H9 (cell line): ENCODE data around the gene RNF225. TPM values are rescaled to one million over a fixed set of nuclear protein-coding genes. Genes with fewer than 3 reads are reported as not detected.
A peak's percentile ranks its signal among the peaks of the same experiment; 100 is the strongest.
"Not testable (repeated sequence)": the region's sequence is repeated elsewhere in the genome, so short reads cannot be mapped to it uniquely, and the experiment has no call there.

Source experiments
- DNase-seq: peaks from one replicate; pipeline ENCODE4 v3.0.0-alpha.2; 2017
- H2AFZ ChIP-seq: one replicate; pipeline ENCODE4 v1.6.1; 2013; ENCODE audit warnings: mild to moderate bottlenecking, low read length, control low read depth, moderate library complexity
- H2AK5ac ChIP-seq: 2 replicates; pipeline ENCODE4 v1.6.1; 2013; ENCODE audit warnings: low read length, control low read depth, mixed read lengths; ENCODE audit not compliant: insufficient read length
- H2BK120ac ChIP-seq: one replicate; pipeline ENCODE4 v1.6.1; 2013; ENCODE audit warnings: low read depth, mild to moderate bottlenecking, low read length, control low read depth, inconsistent platforms; ENCODE audit not compliant: poor library complexity, severe bottlenecking
- H2BK12ac ChIP-seq: 2 replicates; pipeline ENCODE4 v1.6.1; 2013; ENCODE audit warnings: low read length, control low read depth, mixed read lengths, low read depth; ENCODE audit not compliant: insufficient read length
- H2BK15ac ChIP-seq: 2 replicates; pipeline ENCODE4 v1.6.1; 2013; ENCODE audit warnings: low read depth, low read length, control low read depth
- H2BK20ac ChIP-seq: one replicate; pipeline ENCODE4 v1.6.1; 2013; ENCODE audit warnings: low read depth, mild to moderate bottlenecking, low read length, control low read depth, inconsistent platforms; ENCODE audit not compliant: poor library complexity, severe bottlenecking
- H2BK5ac ChIP-seq: 2 replicates; pipeline ENCODE4 v1.6.1; 2013; ENCODE audit warnings: low read length, control low read depth, mixed read lengths; ENCODE audit not compliant: insufficient read length
- H3K14ac ChIP-seq: 2 replicates; pipeline ENCODE4 v1.6.1; 2013; ENCODE audit warnings: low read length, control low read depth; ENCODE audit not compliant: insufficient read depth
- H3K18ac ChIP-seq: 2 replicates; pipeline ENCODE4 v1.6.1; 2013; ENCODE audit warnings: low read depth, mild to moderate bottlenecking, mixed read lengths, low read length, control low read depth; ENCODE audit not compliant: insufficient read length
- H3K23ac ChIP-seq: 2 replicates; pipeline ENCODE4 v1.6.1; 2013; ENCODE audit warnings: low read length, control low read depth, mixed read lengths, low read depth; ENCODE audit not compliant: insufficient read length
- H3K23me2 ChIP-seq: 2 replicates; pipeline ENCODE4 v1.6.1; 2013; ENCODE audit warnings: low read depth, mild to moderate bottlenecking, mixed read lengths, low read length, control low read depth; ENCODE audit not compliant: insufficient read length, poor library complexity, severe bottlenecking
- H3K27ac ChIP-seq: 2 replicates; pipeline ENCODE4 v1.5.1; 2013; ENCODE audit warnings: low read length, control low read depth, mixed read lengths, low read depth; ENCODE audit not compliant: insufficient read length
- H3K27me3 ChIP-seq: 2 replicates; pipeline ENCODE4 v1.6.1; 2013; ENCODE audit warnings: low read length, control low read depth, inconsistent platforms; ENCODE audit not compliant: insufficient read depth
- H3K4ac ChIP-seq: 2 replicates; pipeline ENCODE4 v1.6.1; 2013; ENCODE audit warnings: low read depth, mild to moderate bottlenecking, control low read depth, inconsistent platforms, low read length, moderate library complexity
- H3K4me1 ChIP-seq: 2 replicates; pipeline ENCODE4 v1.6.1; 2013; ENCODE audit warnings: low read length, control low read depth, inconsistent platforms; ENCODE audit not compliant: insufficient read depth
- H3K4me2 ChIP-seq: 2 replicates; pipeline ENCODE4 v1.6.1; 2013; ENCODE audit warnings: low read length, control low read depth, mixed read lengths; ENCODE audit not compliant: insufficient read length, insufficient read depth
- H3K56ac ChIP-seq: 2 replicates; pipeline ENCODE4 v1.6.1; 2013; ENCODE audit warnings: low read depth, mild to moderate bottlenecking, mixed read lengths, low read length, control low read depth; ENCODE audit not compliant: insufficient read length
- H3K79me1 ChIP-seq: 2 replicates; pipeline ENCODE4 v1.6.1; 2013; ENCODE audit warnings: low read depth, mild to moderate bottlenecking, moderate library complexity, low read length, control low read depth, inconsistent platforms; ENCODE audit not compliant: insufficient read depth, poor library complexity, severe bottlenecking
- H3K79me2 ChIP-seq: 2 replicates; pipeline ENCODE4 v1.6.1; 2013; ENCODE audit warnings: low read length, control low read depth, inconsistent platforms; ENCODE audit not compliant: insufficient read depth
- H3K9ac ChIP-seq: 2 replicates; pipeline ENCODE4 v1.6.1; 2013; ENCODE audit warnings: low read length, control low read depth, mixed read lengths; ENCODE audit not compliant: insufficient read length; ENCODE audit errors: extremely low read depth
- H3K9me3 ChIP-seq: one replicate; pipeline ENCODE4 v1.6.1; 2013; ENCODE audit warnings: low read depth, low read length, inconsistent platforms; ENCODE audit not compliant: control insufficient read depth
- H3T11ph ChIP-seq: one replicate; pipeline ENCODE4 v1.6.1; 2013; ENCODE audit warnings: mild to moderate bottlenecking, low read length, control low read depth, inconsistent platforms
- H4K20me1 ChIP-seq: one replicate; pipeline ENCODE4 v1.6.1; 2013; ENCODE audit not compliant: control insufficient read depth, insufficient read length, insufficient read depth
- H4K5ac ChIP-seq: 2 replicates; pipeline ENCODE4 v1.6.1; 2013; ENCODE audit warnings: low read depth, mild to moderate bottlenecking, mixed read lengths, low read length, control low read depth; ENCODE audit not compliant: insufficient read length
- H4K8ac ChIP-seq: replicated peaks from 2 replicates; pipeline ENCODE4 v1.6.1; 2013; ENCODE audit warnings: low read length, control low read depth, mixed read lengths, low read depth; ENCODE audit not compliant: insufficient read length
- H4K91ac ChIP-seq: 2 replicates; pipeline ENCODE4 v1.6.1; 2013; ENCODE audit warnings: low read depth, mild to moderate bottlenecking, moderate library complexity, mixed read lengths, low read length, control low read depth; ENCODE audit not compliant: insufficient read length
- H3K27ac Mint-ChIP-seq, 3 experiments: 2 replicates in 2 of 3; 3 replicates in 1 of 3; pipeline ENCODE4 v1.8.0; 2020 to 2021; ENCODE audit warnings: mixed read lengths in 3 of 3, mild to moderate bottlenecking in 1 of 3, moderate library complexity in 1 of 3
- H3K27me3 Mint-ChIP-seq: 2 replicates; pipeline ENCODE4 v1.8.0; 2021; ENCODE audit warnings: low read depth, mild to moderate bottlenecking, moderate library complexity, mixed read lengths
- H3K36me3 Mint-ChIP-seq, 3 experiments: 2 replicates in 2 of 3; 3 replicates in 1 of 3; pipeline ENCODE4 v1.8.0; 2020 to 2021; ENCODE audit warnings: low read depth in 3 of 3, mixed read lengths in 3 of 3; ENCODE audit not compliant: insufficient read depth in 1 of 3
- H3K4me1 Mint-ChIP-seq, 2 experiments: 2 replicates each; pipeline ENCODE4 v1.8.0; 2020; ENCODE audit warnings: mixed read lengths in 2 of 2
- H3K4me3 Mint-ChIP-seq, 2 experiments: 2 replicates in 1 of 2; 3 replicates in 1 of 2; pipeline ENCODE4 v1.8.0; 2020 to 2021; ENCODE audit warnings: mild to moderate bottlenecking in 2 of 2, mixed read lengths in 2 of 2, moderate library complexity in 1 of 2
- H3K9me3 Mint-ChIP-seq, 2 experiments: 2 replicates in 1 of 2; 3 replicates in 1 of 2; pipeline ENCODE4 v1.8.0; 2020; ENCODE audit warnings: mild to moderate bottlenecking in 2 of 2, mixed read lengths in 2 of 2, moderate library complexity in 1 of 2
- WGBS: extraction: QIAGEN DNeasy Blood & Tissue Kit; methylation state at CpG from one replicate; pipeline ENCODE4 v1.1.7; 2013; ENCODE audit warnings: missing lambda C conversion rate, low lambda C conversion rate, mixed read lengths; ENCODE audit not compliant: insufficient read length; ENCODE audit errors: extremely low coverage; 5-methylcytosine and 5-hydroxymethylcytosine counted together
- total RNA-seq: library from RNA; stranded (reverse); gene quantifications from 2 replicates; pipeline ENCODE4 v1.2.1, GENCODE V29; 2021
- TF ChIP-seq, protein P1 (sequence below): fragments of 200-600 bp; sonication (generic); conservative IDR thresholded peaks from 3 replicates; pipeline ENCODE4 v1.8.0; 2021; ENCODE audit warnings: antibody characterized with exemption, mild to moderate bottlenecking

RNF225 gene
- total RNA-seq, 1 experiment from 2014 or later = 2.1 TPM

DNA sequence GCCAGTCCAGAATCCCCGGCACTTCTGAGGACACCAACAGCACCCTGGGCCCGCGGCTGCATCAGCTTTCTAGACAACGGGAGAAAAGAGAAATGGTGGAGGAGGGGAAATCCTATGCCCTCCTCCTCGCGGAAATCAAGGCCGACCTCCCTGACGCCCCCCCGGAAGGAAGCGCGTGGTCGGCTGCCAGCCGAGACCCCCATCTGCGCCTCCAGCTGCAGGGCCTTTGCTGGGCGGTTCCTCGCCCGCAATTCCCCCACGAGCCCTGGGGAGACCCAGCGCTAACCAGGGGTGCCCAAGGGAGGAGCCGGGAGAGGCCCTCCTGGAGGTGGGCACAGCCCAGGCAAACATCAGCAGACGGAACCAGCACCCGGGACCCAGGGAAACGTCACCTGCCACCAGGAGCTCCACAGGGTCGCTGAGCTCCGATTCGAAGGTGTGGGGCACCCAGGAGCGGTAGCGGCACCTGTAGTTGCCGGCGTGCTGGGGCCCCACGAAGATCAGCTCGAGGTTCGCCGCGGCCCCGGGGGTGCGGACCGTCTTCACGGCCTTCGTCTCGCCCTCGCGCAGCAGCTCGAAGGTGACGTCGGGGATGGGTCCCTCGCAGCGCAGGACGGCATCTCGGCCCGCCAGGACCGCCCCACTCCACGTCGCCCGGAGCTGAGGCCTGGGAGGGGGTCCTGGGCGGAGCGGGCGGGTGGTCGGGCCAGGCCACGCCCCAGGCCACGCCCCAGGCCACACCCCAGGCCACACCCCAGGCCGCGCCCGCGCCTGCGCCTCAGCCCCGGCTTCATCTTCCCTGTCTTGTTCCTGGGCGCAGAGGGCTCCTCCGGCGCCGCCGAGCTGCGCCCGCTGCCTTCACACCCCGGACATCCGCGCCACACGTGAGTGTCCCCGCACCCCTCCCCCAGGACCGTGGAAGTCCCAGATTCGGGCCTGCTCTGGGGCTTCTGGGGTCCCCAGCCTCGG, 48.2 kb upstream of the RNF225 start:
- Histone ChIP-seq H2BK20ac (no peak overlapping the region), H3K27me3 (no peaks in the 10 kb centered on the region), H2BK120ac (no peak overlapping the region), H3K23me2 (peaks cover 6% of the 10 kb centered on the region), H3K9me3 (no peaks in the 10 kb centered on the region), H3K79me1 (no peaks in the 10 kb centered on the region), H2BK15ac (no peak overlapping the region), H2AFZ (no peak overlapping the region), H3K23ac (no peak overlapping the region), H2BK12ac (no peak overlapping the region), H3T11ph (no peak overlapping the region), H4K5ac (no peak overlapping the region), H3K4ac (no peak overlapping the region), H3K4me2 (peak overlapping the region; percentile 54), H3K79me2 (no peaks in the 10 kb centered on the region), H3K56ac (no peak overlapping the region), H3K9ac (peak overlapping the region; percentile 46), H3K4me1 (no peaks in the 10 kb centered on the region), H3K14ac (no peak overlapping the region), H4K8ac (no peak overlapping the region), H2BK5ac (no peak overlapping the region), H3K27ac (no peak overlapping the region), H3K18ac (no peak overlapping the region), H2AK5ac (no peak overlapping the region), H4K20me1 (no peaks in the 10 kb centered on the region), H4K91ac (no peak overlapping the region)
- TF ChIP-seq, protein P1, sequence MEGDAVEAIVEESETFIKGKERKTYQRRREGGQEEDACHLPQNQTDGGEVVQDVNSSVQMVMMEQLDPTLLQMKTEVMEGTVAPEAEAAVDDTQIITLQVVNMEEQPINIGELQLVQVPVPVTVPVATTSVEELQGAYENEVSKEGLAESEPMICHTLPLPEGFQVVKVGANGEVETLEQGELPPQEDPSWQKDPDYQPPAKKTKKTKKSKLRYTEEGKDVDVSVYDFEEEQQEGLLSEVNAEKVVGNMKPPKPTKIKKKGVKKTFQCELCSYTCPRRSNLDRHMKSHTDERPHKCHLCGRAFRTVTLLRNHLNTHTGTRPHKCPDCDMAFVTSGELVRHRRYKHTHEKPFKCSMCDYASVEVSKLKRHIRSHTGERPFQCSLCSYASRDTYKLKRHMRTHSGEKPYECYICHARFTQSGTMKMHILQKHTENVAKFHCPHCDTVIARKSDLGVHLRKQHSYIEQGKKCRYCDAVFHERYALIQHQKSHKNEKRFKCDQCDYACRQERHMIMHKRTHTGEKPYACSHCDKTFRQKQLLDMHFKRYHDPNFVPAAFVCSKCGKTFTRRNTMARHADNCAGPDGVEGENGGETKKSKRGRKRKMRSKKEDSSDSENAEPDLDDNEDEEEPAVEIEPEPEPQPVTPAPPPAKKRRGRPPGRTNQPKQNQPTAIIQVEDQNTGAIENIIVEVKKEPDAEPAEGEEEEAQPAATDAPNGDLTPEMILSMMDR = no peak
- H3K9me3 Mint-ChIP-seq = no peaks in the 10 kb centered on the region
- H3K4me1 Mint-ChIP-seq = peaks cover 0 to 6% of the 10 kb centered on the region in 2 experiments; a peak in 2 of 4 replicates
- peaks cover 0 to 4% (median 2%) of the 10 kb centered on the region in 3 experiments; a peak in 4 of 7 replicates for H3K36me3 Mint-ChIP-seq
- no CpG with 5 or more reads among the region's 82 CpGs for WGBS
- peaks cover 8% of the 10 kb centered on the region for H3K27me3 Mint-ChIP-seq
- peak overlapping the region; percentile 89 to 97 for H3K4me3 Mint-ChIP-seq
- DNase-seq = peak; percentile 82
- peak overlapping the region in 2 of 3 experiments; percentile 77 to 87; a peak in 2 of 7 replicates for H3K27ac Mint-ChIP-seq

DNA sequence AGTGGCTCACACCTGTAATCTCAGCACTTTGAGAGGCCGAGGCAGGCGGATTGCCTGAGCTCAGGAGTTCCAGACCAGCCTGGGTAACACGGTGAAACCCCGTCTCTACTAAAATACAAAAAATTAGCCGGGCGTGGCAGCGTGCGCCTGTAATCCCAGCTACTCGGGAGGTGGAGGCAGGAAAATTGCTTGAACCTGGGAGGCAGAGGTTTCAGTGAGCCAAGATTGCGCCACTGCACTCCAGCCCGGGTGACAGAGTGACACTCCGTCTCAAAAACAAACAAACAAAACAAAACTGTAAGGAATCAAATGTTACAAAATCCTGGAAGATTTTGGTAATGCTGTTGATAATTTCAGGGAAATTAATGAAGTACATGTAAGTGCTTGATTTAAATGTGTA, 47.4 kb upstream of the RNF225 start:
- H4K20me1 ChIP-seq, H3T11ph ChIP-seq, H4K5ac ChIP-seq, H3K27ac ChIP-seq, H4K91ac ChIP-seq, H4K8ac ChIP-seq, H3K27me3 Mint-ChIP-seq, H3K9me3 ChIP-seq, H2AK5ac ChIP-seq, H2BK5ac ChIP-seq, H2BK15ac ChIP-seq, H3K4me1 Mint-ChIP-seq, H2AFZ ChIP-seq, H3K56ac ChIP-seq, H3K4me1 ChIP-seq, H3K4ac ChIP-seq, H3K36me3 Mint-ChIP-seq, H3K79me2 ChIP-seq, H3K23ac ChIP-seq, H3K27me3 ChIP-seq, H3K9me3 Mint-ChIP-seq, H3K27ac Mint-ChIP-seq, H3K18ac ChIP-seq, H2BK120ac ChIP-seq, H2BK20ac ChIP-seq, H3K23me2 ChIP-seq, H3K79me1 ChIP-seq, H3K14ac ChIP-seq, H2BK12ac ChIP-seq, DNase-seq: not testable (repeated sequence)
- peak overlapping the region; percentile 89 to 97 for H3K4me3 Mint-ChIP-seq
- Histone ChIP-seq H3K4me2 (peak overlapping the region; percentile 54), H3K9ac (peak overlapping the region; percentile 46)
- WGBS = no CpG with 5 or more reads among the region's 12 CpGs
